ENCODE results near the gene GOLGA6L9.
"Not testable (repeated sequence)": the region's sequence is repeated elsewhere in the genome, so short reads cannot be mapped to it uniquely, and the experiment has no call there.

GOLGA6L9 gene, protein sequence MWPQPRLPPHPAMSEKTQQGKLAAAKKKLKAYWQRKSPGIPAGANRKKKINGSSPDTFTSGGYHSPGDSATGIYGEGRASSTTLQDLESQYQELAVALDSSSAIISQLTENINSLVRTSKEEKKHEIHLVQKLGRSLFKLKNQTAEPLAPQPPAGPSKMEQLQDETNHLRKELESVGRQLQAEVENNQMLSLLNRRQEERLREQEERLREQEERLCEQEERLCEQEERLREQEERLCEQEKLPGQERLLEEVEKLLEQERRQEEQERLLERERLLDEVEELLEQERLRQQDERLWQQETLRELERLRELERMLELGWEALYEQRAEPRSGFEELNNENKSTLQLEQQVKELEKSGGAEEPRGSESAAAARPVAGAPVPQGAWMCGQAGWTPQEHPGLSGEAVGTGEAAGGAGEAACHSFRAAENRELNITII

DNA sequence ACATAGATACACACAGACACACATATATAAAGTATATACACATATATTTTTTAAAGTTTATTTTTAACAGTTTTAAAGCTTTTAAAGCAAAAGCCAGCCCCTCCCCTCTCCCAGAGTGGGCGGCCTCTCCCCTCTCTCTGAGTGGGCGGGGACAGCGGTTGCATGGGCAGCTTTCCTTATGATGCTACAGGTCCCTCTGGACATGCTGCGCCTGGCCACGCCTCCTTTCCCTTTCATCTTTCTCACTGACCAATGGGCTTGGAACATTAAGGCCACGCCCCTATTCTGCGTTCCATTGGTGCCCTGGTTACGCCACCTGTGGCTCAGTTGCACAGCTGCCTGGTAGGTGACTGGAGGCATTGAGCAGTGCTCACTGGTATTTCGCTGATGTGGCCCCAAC lies at the start of gene GOLGA6L9:
Gene GOLGA6L9, plus strand, starts transcription at position 124 of the 400 bp plus-strand sequence. Its CDS starts 264 bp downstream, at position 388.
- not testable (repeated sequence) for DNase-seq

DNA sequence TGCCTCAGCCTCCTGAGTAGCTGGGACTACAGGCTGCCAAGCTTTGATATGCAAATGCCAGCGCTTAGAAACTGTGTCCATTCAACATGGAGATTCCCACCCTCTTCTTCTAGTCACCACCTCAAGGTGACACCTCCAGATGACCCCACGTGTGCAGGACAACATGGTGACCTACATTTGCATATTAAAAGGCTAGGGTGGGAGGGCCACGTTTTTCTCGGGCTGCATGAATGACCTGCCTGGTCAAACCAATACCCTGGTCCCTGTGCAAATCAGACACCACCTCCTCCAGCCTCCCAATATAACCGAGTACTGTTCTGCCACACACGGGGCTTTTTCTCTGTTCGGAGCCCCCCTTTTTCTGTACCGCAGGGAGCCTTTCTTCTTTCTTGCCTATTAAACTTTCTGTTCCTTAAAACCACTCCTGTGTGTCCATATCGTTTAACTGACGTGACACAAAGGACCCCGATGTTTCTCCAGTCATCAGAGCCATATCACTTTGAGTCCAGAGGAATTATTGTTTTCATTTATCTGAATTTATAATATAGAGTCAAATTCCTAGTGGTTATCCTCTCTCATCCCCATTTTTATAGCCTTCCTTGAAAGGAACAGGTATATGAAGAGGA lies 48.2 kb upstream of the GOLGA6L9 start:
- DNase-seq: not testable (repeated sequence)

DNA sequence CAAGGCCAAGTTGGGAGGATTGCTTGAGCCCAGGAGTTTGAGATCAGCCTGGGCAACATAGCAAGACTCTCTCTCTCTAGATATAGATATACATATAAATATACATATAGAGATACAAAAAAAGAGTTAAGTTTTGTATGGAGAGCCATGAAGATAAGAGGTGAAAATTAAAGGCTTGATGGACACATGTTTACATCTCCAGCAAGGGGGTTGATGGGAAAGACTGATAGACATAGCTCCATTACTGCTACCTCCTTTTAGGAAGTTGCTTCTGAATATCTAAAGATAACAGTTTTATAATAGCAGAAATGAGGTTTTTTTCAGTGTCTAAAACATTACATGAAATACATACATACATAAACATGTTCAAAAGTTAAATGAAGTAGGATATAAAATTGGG lies 42.4 kb upstream of the GOLGA6L9 start:
- not testable (repeated sequence) for DNase-seq

DNA sequence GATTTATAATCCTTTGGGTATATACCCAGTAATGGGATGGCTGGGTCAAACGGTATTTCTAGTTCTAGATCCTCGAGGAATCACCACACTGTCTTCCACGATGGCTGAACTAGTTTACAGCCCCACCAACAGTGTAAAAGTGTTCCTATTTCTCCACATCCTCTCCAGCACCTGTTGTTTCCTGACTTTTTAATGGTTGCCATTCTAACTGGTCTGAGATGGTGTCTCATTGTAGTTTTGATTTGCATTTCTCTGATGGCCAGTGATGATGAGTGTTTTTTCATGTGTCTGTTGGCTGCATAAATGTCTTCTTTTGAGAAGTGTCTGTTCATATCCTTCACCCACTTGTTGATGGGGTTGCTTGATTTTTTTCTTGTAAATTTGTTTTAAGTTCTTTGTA lies 39.5 kb upstream of the GOLGA6L9 start:
- not testable (repeated sequence) for DNase-seq

DNA sequence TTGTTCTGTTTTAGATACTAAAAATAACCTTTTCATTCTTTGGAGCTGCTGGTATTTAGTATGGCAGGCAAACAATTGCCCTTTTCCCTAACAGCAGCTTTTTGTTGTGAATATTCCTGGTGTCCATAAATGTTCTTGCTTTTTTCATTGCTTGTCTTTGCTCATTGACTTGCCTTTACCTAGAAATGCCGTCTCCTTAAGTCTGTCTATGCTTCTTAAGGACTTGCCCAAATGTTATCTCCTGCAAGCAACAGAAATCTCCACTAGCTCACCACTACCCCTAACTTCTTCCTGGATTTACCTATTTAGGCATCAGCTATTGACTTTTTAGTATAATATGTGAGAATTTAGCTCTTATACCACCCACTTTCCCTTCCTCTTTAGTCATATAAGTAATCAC lies 37.5 kb upstream of the GOLGA6L9 start:
- not testable (repeated sequence) for DNase-seq

DNA sequence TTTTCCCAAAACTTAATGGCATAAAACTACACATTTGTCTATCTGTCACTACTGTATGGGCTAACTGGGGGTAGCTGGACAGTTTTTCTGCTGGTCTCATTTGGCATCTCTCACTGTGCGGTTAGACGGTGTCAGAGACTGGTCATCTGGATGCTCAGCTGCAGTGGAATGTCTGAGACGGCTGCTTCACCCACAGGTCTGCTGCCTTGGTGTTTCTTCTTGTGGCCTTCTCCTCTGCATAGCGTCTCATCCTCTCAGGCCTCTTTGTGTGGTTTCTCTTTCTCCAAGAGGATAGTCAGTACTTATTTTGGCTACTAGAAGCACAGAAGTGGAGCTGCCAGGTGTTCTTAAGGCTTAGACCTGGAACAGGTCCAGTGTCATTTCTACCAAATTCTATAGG lies 35.9 kb upstream of the GOLGA6L9 start:
- no peak for DNase-seq

DNA sequence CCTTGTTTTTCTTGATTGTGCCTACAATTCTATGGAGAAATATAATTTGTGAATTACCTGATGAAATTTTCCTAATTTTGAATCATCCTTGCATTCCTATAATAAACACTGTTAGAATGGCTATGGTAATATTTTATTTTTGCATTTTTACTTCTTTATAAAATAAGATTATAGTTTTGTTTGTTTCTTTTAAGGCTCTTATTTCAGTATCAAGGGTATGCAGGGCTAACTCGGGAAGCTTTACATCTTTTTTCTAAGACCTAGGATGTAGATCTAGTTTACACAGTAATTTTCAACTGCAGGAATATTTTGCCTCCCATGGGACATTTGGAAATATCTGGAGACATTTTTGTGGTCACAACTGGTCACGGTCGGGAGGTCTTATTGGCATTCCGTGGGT lies 33.8 kb upstream of the GOLGA6L9 start:
- not testable (repeated sequence) for DNase-seq

DNA sequence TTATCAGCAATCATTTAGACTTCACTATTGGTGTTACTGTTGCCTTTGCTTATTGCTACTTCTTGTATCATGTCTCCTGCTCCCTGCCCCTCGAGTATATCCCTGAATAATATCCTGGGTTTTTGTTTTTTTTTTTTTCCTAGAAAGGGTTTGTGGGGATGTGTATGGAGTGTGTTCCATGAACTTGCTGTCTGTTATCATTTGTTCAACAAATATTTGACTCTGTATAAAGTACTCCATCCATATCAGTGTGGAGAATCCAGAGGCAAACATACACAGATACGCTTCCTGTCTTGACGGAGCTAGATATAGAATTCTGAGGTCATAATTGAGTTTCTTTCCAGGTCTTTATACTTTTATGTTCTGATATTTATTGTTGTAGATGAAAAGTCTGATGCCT lies 31.8 kb upstream of the GOLGA6L9 start:
- DNase-seq: no peak

DNA sequence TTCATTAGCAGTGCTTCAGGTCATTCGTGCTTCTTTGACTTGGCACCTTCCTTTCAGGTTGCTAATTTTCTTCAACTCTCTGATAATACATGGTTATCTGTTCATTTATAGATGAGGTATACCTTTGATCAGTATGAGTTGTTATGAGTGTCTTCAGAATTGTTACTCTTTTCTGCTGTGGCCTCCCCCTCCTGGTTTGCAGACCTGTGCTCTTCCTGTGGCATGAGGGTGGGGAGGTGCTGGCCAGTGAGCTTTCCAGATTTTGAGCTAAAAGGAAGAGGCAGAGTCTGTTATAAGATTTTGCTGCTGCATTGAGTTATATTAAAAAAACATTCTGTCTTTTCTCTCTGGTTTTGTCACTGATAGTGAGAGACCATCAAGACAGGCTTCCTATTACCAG lies 30.8 kb upstream of the GOLGA6L9 start:
- no peak for DNase-seq

DNA sequence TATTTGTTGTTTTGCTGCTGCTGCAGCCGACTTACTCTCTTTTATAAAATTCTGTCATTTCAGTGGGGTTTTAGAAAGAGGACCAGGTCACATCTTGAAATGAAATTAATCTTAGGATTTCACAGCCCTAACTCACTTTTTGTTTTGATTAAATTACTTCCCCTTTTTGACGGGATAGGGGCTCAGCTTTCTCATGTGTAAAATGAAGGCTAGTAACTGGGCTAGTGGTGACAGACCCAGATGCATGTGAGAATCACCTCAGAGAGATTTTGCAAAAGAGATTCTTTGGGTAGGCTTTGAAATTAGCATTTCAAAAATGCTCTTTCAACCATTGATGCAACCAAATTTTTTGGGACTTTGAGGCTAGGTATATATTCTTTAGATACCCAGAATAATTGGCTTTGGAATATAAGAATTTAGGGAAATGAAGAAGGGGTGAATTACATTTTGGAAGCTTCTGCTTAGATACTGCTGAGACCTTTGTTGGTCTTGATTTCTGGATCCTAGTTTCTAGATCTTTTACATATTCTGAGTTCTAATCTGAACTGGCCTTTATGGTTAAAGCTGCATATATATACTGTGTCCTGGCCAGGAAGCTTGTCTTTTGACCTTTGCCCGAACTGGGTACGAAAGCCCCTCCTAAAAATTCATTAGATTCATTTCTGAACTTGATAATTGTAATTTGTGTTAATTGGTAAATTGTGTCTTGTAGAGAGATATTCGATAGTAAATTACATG lies 30.1 kb upstream of the GOLGA6L9 start:
- not testable (repeated sequence) for DNase-seq

DNA sequence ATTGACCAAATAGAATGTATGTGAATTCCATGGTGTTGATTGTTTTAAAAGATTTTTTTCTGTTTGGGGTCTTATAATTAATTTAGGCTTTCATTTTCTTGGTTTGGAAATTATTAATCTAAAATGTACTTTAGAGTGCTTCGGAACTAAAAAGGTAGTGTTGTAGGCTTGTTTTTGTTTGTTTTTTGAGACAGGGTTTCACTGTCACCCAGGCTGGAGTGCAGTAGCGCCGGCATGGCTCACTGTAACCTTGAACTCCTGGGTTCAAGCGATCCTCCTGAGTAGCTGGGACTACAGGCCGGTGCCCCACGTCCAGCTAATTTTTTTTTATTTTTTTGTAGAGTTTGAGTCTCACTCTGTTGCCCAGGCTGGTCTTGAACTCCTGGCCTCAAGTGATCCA lies 27.7 kb upstream of the GOLGA6L9 start:
- DNase-seq: not testable (repeated sequence)

DNA sequence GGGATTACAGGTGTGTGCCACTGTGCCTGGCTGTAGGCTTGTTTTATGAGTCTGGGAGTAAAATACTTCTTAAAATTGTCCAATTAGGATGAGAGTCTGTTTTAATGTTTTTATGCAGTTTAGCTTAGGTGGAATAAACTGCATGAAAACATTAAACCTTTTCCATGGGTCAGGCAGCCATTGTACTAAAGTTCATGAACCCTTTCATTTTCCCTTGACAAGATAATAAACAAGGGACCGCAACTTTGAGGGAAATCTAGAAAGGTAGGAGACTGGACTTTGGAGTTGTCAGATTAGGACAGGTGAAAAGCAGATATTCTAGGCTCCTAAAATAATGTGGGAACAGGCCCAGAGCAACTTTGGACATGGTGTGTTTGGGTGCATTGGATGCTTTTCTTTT lies 27.3 kb upstream of the GOLGA6L9 start:
- not testable (repeated sequence) for DNase-seq

DNA sequence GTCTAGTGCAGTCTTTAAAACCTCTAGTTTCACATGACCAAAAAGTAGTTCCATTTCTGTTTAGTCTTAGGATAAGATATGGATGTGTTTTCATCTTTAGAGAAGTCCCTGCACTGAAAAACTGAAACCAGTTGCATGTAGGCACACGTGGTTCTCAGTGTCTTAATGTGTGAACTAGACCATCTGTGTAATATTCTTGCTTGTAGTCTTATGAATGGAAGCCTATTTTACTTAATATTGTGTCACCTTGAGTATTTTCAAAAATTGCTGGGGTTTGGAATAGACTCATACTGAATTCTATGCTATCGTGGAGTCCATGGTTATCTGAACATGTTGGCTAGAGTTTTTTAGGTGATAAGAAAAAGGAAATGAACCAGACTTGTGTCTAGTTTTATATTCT lies 23.4 kb upstream of the GOLGA6L9 start:
- DNase-seq: not testable (repeated sequence)

DNA sequence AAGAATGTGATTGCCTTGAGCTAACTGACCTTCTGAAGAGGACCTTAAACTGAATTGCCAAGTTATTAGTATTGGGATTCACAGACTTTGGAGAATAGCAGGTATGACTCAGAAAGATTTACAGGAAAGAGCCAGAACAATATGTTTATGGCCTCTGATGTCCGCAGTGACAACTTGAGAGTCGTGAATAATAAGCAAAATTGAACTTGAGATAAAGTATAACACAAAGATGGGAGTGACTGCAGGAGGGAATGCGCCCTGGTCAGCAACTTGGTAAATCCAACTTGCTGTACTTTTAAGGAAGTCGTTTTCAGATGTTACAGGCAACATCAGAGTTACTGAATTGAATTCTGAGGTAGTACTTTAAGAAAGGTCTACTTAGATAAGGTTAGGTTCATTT lies 19.3 kb upstream of the GOLGA6L9 start:
- DNase-seq: not testable (repeated sequence)

DNA sequence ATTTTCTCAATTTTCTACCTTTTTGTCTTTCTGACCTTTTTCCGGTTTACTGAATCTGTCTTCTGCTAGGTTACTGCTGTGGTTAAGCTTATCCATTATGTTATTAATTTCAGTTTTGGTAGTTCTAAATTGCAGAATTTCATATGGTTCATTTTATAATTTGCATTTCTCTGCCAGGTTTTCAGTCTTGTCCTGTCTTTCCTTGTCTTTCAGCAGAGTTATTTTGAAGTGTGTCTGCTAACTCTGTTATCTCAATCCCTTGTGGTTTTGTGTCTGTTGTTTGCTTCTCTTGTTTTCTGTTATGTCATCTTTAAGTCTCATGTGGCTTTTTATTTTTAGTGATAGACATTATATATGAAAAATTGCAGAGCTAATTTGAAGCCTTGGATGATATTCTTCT lies 18.0 kb upstream of the GOLGA6L9 start:
- not testable (repeated sequence) for DNase-seq

DNA sequence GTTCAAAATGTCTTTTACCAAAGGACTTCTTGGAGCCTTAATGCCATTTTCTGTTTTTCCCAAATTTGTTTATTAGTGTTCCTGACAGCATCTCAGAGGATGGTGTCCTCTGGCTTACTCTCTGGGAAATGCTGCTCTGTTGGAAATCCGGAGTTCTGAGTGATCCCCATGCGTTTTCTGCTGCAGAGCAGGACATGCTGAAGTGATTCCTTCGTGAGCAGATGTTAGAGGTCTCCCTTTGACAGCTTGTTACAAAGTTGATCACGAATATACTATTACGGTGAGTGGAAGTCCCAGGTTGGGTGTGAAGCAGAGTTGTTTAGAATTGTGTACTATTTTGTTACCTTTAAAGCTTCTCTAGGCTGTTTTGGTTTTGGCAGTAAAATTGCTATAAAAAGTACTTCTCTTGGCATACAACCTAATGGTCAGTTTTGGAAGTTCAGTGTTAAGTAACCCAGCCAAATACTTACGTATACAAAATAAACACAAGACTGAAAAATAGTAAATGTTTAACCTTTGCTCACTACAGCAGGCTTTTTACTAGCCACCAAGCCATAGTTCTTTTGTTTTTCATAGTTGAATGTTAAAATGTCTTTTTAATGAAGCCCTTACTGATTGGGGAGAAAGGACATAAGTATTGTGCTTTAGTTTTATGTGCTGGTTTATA lies 15.0 kb upstream of the GOLGA6L9 start:
- not testable (repeated sequence) for DNase-seq

DNA sequence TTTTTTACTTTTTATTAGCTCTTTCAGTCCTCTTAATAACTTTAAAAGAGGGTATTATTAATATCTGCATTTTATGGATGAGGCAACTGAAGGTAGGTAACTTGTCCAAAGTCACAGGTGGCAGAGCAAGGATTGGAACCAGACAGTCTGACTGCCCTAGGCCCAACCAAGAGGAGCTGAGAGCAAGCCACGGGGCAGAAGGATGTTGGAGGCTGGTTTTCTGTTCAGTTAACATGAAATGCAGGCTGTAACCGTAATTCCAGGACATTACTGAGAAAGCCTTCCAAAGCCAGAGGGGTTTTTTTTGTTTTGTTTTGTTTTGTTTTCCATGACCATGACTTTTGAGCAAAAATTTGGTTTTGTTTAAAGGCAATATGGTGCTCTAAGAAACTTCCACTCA lies 9.1 kb upstream of the GOLGA6L9 start:
- not testable (repeated sequence) for DNase-seq

DNA sequence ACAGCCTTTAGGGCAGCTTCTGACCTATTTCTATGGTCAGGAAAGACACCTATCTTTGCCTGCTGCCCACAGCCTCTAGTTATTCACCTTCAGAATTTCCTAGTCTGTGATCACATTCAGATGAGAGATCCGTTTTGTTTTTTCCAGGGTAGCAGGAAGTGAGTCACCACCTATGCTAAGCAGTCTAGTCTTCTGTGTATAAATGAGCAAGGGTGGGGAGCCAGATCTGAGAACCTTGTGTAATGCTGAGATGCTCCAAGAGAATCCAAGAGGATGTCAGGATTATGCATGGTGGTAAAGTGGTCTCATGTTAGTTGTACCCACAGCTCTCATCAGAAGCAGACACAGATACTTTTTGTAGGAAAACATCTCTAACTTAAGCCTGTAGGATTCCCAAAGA lies 8.7 kb upstream of the GOLGA6L9 start:
- not testable (repeated sequence) for DNase-seq

DNA sequence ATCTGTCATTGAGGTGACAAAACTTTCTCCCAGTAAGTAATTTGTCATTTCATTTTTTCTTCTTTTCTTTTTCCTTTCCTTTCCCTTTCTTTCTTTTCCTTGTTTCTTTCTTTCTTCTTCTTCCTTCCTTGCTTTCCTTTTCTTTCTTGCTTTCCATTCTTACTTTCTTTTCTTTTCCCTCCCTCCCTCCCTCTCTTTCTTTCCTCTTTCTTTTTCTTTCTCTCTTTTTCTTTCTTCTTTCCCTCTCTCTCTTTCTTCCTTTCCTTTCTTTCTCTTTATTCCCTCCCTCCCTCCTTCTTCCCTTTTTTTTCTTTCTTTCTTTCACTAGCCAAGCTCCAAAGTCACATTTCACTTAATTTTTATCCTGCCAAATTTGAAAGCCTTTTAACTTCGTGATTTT lies 2.5 kb upstream of the GOLGA6L9 start:
- DNase-seq: not testable (repeated sequence)

DNA sequence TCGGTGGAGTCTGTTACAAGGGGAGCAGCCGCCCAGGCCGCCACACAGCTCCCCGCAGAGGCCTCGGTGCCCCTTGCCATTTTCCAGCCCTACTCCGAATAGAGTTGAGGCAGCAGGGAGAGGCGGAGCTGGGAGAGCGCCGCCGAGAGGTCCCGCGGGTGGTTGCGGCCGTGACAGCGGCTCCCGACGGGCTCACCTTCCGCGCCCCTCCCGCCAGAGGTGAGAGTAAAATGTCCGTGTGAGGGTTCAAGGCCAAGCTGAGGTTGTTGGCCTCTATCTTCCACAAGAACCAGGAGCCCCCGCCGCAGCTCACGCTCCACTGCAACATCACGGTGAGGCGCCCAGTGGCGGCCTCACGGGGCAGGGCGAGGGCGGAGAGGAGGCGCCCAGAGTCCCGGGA lies 15.8 kb downstream of the GOLGA6L9 start:
- not testable (repeated sequence) for DNase-seq

DNA sequence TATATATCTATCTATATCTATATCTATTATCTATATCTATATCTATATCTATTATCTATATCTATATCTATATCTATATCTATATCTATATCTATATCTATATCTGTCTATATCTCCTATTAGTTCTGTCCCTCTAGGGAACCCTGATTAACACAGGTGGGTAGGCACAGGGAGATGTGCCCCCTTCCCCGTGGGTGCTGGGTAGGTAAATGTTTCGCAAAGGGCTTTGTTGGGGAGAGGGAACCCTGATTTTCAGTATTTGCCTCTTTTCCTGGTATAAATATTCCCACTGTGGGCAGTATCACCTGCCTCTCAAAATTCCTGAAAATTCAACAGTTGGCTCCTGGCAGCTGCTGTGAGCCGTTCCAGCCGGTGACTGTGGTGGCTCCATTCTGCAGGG lies 27.7 kb downstream of the GOLGA6L9 start:
- DNase-seq: not testable (repeated sequence)

DNA sequence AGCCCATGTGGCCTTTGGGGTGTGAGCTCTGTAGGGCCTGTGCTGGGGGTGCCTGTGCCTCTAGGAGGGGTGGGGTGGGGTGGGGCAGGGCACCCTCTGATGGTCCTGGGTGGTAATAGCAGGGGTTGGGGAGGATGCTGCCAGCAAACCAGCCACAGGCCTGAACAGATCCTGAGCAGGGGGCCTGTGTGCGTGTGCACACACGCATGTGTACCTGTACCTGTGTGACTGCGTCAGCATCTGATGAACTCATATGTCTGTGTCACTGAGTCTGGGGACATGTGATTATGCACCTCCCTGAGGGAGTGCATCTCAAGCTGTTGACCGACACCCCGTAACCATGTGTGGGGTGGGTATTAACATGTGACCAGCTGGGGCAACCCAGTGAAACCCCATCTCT lies 36.0 kb downstream of the GOLGA6L9 start:
- DNase-seq: not testable (repeated sequence)

DNA sequence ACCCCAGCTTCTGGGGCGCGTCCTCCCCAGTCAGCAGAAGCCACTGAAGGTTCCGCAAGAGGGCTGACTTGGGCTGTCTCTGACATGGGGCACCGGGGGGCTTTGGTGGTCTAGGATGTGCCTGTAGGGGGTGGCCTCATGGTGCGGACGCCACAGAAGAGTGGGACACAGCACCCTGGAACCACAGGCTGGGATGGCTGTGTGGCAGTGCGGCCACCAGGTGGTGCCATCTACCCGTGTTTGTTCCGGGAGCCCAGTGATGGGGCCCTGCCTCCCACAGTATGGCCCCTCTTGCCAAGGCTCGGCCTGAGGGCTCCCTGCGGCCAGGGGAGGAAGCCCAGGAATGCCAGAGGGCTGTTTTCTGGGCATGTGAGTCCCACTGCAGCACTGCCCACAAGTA lies 38.6 kb downstream of the GOLGA6L9 start:
- not testable (repeated sequence) for DNase-seq

Data from DMS153 (cell line).